MM.1S (cell line): ENCODE data around the gene MS4A15.

Experiments
- EZH2 ChIP-seq: fragments of 300-600 bp; sonication (generic); optimal IDR thresholded peaks from 2 replicates; pipeline ENCODE3; 2017; ENCODE audit warnings: low read depth, mild to moderate bottlenecking, antibody characterized with exemption, low read length, mixed read lengths
- EZH2phosphoT487 ChIP-seq: fragments of 300-600 bp; sonication (generic); IDR thresholded peaks from 2 replicates; pipeline ENCODE4 v1.6.1; 2018; ENCODE audit warnings: antibody characterized with exemption, low read length
- TF ChIP-seq, protein P1 (sequence below): fragments of 300-600 bp; sonication (generic); IDR thresholded peaks from 2 replicates; pipeline ENCODE4 v1.5.1; 2016; ENCODE audit warnings: antibody characterized with exemption, low read length, mixed read lengths

DNA sequence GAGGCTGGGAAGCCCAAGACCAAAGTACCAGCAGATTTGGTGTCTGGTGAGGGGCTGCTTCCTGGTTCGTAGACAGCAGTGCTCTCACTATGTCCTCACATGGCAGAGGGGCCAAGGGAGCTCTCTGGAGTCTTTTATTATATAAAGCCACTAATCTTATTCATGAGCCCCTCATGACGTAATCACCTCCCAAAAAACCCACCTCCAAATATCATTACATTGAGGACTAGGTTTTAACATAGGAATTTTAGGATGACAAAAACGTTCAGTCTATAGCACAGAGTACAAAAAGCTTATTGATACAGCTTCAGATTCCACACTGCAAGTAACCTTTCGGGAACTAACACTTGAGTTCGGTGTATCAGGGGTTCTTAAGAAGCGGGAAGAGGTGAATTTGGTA lies 36.2 kb upstream of the MS4A15 start:
- TF ChIP-seq, protein P1, sequence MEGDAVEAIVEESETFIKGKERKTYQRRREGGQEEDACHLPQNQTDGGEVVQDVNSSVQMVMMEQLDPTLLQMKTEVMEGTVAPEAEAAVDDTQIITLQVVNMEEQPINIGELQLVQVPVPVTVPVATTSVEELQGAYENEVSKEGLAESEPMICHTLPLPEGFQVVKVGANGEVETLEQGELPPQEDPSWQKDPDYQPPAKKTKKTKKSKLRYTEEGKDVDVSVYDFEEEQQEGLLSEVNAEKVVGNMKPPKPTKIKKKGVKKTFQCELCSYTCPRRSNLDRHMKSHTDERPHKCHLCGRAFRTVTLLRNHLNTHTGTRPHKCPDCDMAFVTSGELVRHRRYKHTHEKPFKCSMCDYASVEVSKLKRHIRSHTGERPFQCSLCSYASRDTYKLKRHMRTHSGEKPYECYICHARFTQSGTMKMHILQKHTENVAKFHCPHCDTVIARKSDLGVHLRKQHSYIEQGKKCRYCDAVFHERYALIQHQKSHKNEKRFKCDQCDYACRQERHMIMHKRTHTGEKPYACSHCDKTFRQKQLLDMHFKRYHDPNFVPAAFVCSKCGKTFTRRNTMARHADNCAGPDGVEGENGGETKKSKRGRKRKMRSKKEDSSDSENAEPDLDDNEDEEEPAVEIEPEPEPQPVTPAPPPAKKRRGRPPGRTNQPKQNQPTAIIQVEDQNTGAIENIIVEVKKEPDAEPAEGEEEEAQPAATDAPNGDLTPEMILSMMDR = no peak
- no peak for TF ChIP-seq EZH2
- TF ChIP-seq EZH2phosphoT487 = no peak
